Natural killer cell (primary cell): ENCODE measurements around the gene TNFRSF25. TPM values are rescaled to one million over a fixed set of nuclear protein-coding genes. Genes with fewer than 3 reads are reported as not detected.

Experiments
- ATAC-seq, 3 donors: fragments of 150-1000 bp in 2 of 3; fragments of 200-7000 bp in 1 of 3; cut with Tn5 transposase; 1 replicate in 1 of 3; 2 replicates in 2 of 3; pipeline ENCODE4 v1.10.0; 2021; ENCODE audit warnings: mild to moderate bottlenecking in 2 of 3, moderate library complexity in 2 of 3
- DNase-seq, 2 donors: peaks; one replicate each; pipeline versions ENCODE4 v3.0.0 to v3.0.0-alpha.2; 2013 to 2021; ENCODE audit warnings: mixed read lengths in 1 of 2
- H3K27ac ChIP-seq: one replicate; pipeline ENCODE4 v1.5.1; 2013; ENCODE audit warnings: mild to moderate bottlenecking, low read length
- H3K27me3 ChIP-seq: one replicate; pipeline ENCODE4 v1.6.1; 2013; ENCODE audit warnings: low read length; ENCODE audit not compliant: control insufficient read depth, insufficient read depth
- H3K36me3 ChIP-seq: one replicate; pipeline ENCODE4 v1.6.1; 2013; ENCODE audit warnings: low read length; ENCODE audit not compliant: control insufficient read depth, insufficient read depth
- H3K4me1 ChIP-seq: one replicate; pipeline ENCODE4 v1.6.1; 2013; ENCODE audit warnings: low read length; ENCODE audit not compliant: control insufficient read depth, insufficient read depth
- H3K4me3 ChIP-seq: one replicate; pipeline ENCODE4 v1.5.1; 2013; ENCODE audit warnings: low read length
- H3K9me3 ChIP-seq: one replicate; pipeline ENCODE4 v1.6.1; 2013; ENCODE audit warnings: low read length; ENCODE audit not compliant: control insufficient read depth, insufficient read depth
- H3K27ac Mint-ChIP-seq, 2 donors: one replicate each; pipeline ENCODE4 v1.8.0; 2022; ENCODE audit warnings: mild to moderate bottlenecking in 2 of 2, mixed read lengths in 2 of 2, moderate library complexity in 1 of 2
- H3K27me3 Mint-ChIP-seq, 2 donors: one replicate each; pipeline ENCODE4 v1.8.0; 2022; ENCODE audit warnings: low read depth in 2 of 2, mixed read lengths in 2 of 2
- H3K36me3 Mint-ChIP-seq: one replicate; pipeline ENCODE4 v1.8.0; 2022; ENCODE audit warnings: mixed read lengths
- H3K4me1 Mint-ChIP-seq, 2 donors: one replicate each; pipeline ENCODE4 v1.8.0; 2022; ENCODE audit warnings: mixed read lengths in 2 of 2
- H3K4me3 Mint-ChIP-seq: one replicate; pipeline ENCODE4 v1.8.0; 2022; ENCODE audit warnings: mild to moderate bottlenecking, moderate library complexity, mixed read lengths
- H3K9me3 Mint-ChIP-seq, 2 donors: one replicate each; pipeline ENCODE4 v1.8.0; 2022; ENCODE audit warnings: mixed read lengths in 2 of 2
- CTCF ChIP-seq: fragments of 200-600 bp; IDR thresholded peaks from one replicate; pipeline ENCODE4 v1.8.0; 2022; ENCODE audit warnings: antibody characterized with exemption
- WGBS: methylation state at CpG from one replicate; pipeline ENCODE4 v1.1.7; 2013; ENCODE audit warnings: missing lambda C conversion rate; ENCODE audit not compliant: insufficient coverage; 5-methylcytosine and 5-hydroxymethylcytosine counted together
- intact Hi-C: fragments of 100-400 bp; cut with micrococcal nuclease; formaldehyde crosslinking; loops from one replicate; pipeline ENCODE4 v1.14.2; 2022
- total RNA-seq, 4 donors: library from RNA; stranded (reverse); fragments of 120-200 nt in 1 of 4; gene quantifications; one replicate each; pipeline versions ENCODE4 v1.2.3 to v1.2.4, GENCODE V29; 2013 to 2022

The TNFRSF25 gene
- total RNA-seq, 3 donors from 2014 or later (not counting 1 experiment from before 2014, with no cell fraction given) = 14.5 to 41.5 (median 19.9) TPM

DNA sequence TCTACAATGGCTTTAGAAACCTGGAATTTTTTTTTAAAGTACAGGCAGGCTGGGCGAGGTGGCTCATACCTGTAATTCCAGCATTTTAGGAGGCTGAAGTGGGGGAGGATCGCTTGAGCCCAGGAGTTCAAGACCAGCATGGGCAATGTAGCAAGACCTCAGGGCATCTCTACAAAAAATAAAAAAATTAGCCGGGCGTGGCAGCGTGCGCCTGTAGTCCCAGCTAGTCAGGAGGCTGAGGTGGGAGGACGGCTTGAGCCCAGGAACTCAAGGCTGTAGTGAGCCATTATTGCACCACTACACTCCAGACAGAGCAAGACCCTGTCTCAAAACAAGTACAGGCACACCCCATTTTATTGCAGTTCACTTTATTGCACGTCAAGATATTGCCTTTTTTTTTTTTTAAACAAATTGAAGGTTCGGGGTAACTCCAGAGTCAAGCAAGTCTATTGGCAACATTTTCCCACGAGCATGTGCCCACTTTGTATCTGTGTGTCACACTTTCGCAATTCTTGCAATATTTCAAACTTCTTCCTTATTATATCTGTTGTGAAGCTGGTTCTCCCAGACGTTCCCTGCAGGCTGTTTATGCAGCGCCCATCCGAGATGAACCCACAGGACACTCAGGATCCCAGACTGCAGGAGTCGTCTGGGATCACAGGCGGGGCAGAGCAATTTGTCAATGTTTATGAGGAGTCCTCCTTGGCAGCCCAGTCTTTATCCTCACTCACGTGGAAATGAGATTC, 50.9 kb downstream of the TNFRSF25 start:
- H3K27me3 Mint-ChIP-seq = peaks cover 22 to 36% of the 10 kb centered on the region in 2 donors
- Histone ChIP-seq H3K27me3 (peaks cover 27% of the 10 kb centered on the region), H3K27ac (no peak overlapping the region), H3K4me3 (no peak overlapping the region), H3K36me3 (no peaks in the 10 kb centered on the region), H3K4me1 (peaks cover 7% of the 10 kb centered on the region), H3K9me3 (no peaks in the 10 kb centered on the region)
- intact Hi-C loops = no loop called here
- no peak for DNase-seq
- ATAC-seq = no peak
- no peak overlapping the region for H3K4me3 Mint-ChIP-seq
- H3K4me1 Mint-ChIP-seq = peaks cover 0 to 5% of the 10 kb centered on the region in 2 donors
- TF ChIP-seq CTCF = no peak
- WGBS = 70% methylated on average over 17 of the region's 17 CpGs
- no peak overlapping the region for H3K27ac Mint-ChIP-seq
- no peaks in the 10 kb centered on the region for H3K36me3 Mint-ChIP-seq
- H3K9me3 Mint-ChIP-seq = no peaks in the 10 kb centered on the region

DNA sequence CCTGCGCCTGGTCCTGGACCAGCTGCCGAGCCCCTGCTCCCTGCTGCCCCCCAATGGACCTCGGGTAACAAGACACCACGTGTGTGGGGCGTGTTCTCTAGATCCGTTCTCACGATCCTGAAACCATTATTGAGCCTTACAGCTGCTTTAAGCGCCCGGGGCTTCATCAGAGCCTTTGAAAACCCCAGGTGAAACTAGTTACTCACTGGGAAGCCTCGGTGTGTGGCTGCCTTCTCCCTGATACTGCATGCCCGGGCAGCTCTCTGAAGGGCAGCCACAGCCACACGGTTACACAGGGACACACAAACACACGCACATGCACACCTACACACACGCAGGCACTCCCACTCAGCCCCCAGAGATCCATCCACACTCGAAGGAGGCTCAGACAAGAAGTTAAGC, 51.5 kb downstream of the TNFRSF25 start:
- no peaks in the 10 kb centered on the region for H3K36me3 Mint-ChIP-seq
- WGBS = 10% methylated on average over 15 of the region's 15 CpGs
- intact Hi-C loops = no loop called here
- ATAC-seq (peak in 2 of 3 donors; percentile 68 to 79), DNase-seq (peak in 1 of 2 donors; percentile 65)
- H3K27me3 Mint-ChIP-seq = peaks cover 22 to 35% of the 10 kb centered on the region in 2 donors
- Histone ChIP-seq H3K4me3 (no peak overlapping the region), H3K9me3 (no peaks in the 10 kb centered on the region), H3K36me3 (no peaks in the 10 kb centered on the region), H3K27me3 (peaks cover 26% of the 10 kb centered on the region), H3K27ac (no peak overlapping the region), H3K4me1 (peaks cover 5% of the 10 kb centered on the region)
- no peak overlapping the region for H3K27ac Mint-ChIP-seq
- H3K9me3 Mint-ChIP-seq = no peaks in the 10 kb centered on the region
- TF ChIP-seq CTCF = peak; percentile 39
- H3K4me3 Mint-ChIP-seq = no peak overlapping the region
- peaks cover 0 to 5% of the 10 kb centered on the region in 2 donors for H3K4me1 Mint-ChIP-seq

- ATAC-seq = no peak
- Mint-ChIP-seq H3K9me3 (no peaks in the 10 kb centered on the region), H3K4me3 (no peak overlapping the region), H3K4me1 (peaks cover 0 to 5% of the 10 kb centered on the region in 2 donors), H3K27me3 (peaks cover 28 to 35% of the 10 kb centered on the region in 2 donors), H3K27ac (no peak overlapping the region), H3K36me3 (no peaks in the 10 kb centered on the region)
- Histone ChIP-seq H3K36me3 (no peaks in the 10 kb centered on the region), H3K4me3 (no peak overlapping the region), H3K27me3 (peaks cover 18% of the 10 kb centered on the region), H3K27ac (no peak overlapping the region), H3K9me3 (no peaks in the 10 kb centered on the region), H3K4me1 (peaks cover 5% of the 10 kb centered on the region)
- DNase-seq = no peak
- no peak for TF ChIP-seq CTCF
- intact Hi-C loops = no loop called here
- 74% methylated on average over 6 of the region's 6 CpGs for WGBS
Measured at GRCh38 chr1:6412896-6413295, 53.1 kb downstream of the TNFRSF25 start.

Other genes with a start within 250 kb of the TNFRSF25 start
- 10 to 100 TPM in 2 of 3 donors, 1 to 10 TPM in 1; 8.6 to 16.9 (median 15.6) TPM for gene ICMT, start 230.2 kb downstream of the TNFRSF25 start, total RNA-seq
- gene HES3, start 222.0 kb downstream of the TNFRSF25 start, total RNA-seq = not detected
- 1 to 10 TPM; 8.5 to 9.7 (median 8.7) TPM for gene GPR153, start 205.1 kb downstream of the TNFRSF25 start, total RNA-seq
- 10 to 100 TPM; 11.5 to 16.9 (median 15.4) TPM for gene ACOT7, start 72.4 kb downstream of the TNFRSF25 start, total RNA-seq
- gene HES2, start 46.3 kb downstream of the TNFRSF25 start, total RNA-seq = not detected
- gene ESPN, start 41.4 kb downstream of the TNFRSF25 start, total RNA-seq = 1 to 10 TPM; 1.1 to 2.0 (median 1.7) TPM
- 1 to 10 TPM in 1 of 3 donors, under 1 TPM in 2; 0.16 to 1.1 (median 0.54) TPM for gene PLEKHG5, start 25.5 kb upstream of the TNFRSF25 start, total RNA-seq
- gene NOL9, start 88.3 kb upstream of the TNFRSF25 start, total RNA-seq = 10 to 100 TPM; 40.7 to 53.3 (median 52.0) TPM
- gene TAS1R1, start 89.1 kb upstream of the TNFRSF25 start, total RNA-seq = not detected
- 10 to 100 TPM; 45.6 to 56.4 (median 54.0) TPM for gene ZBTB48, start 113.8 kb upstream of the TNFRSF25 start, total RNA-seq
- 10 to 100 TPM; 23.5 to 37.8 (median 28.9) TPM for gene KLHL21, start 136.7 kb upstream of the TNFRSF25 start, total RNA-seq
- gene PHF13, start 147.6 kb upstream of the TNFRSF25 start, total RNA-seq = 10 to 100 TPM in 2 of 3 donors, 1 to 10 TPM in 1; 7.3 to 14.2 (median 10.9) TPM
- gene THAP3, start 158.7 kb upstream of the TNFRSF25 start, total RNA-seq = 10 to 100 TPM; 11.7 to 23.4 (median 23.1) TPM
- 10 to 100 TPM; 28.7 to 40.1 (median 36.2) TPM for gene DNAJC11, start 235.6 kb upstream of the TNFRSF25 start, total RNA-seq